Stimulated activated CD4-positive, alpha-beta T cell treated with anti-CD3 and anti-CD28 coated beads, Interleukin-1b, Interleukin-23, amount 100 ng/mL, for 4 hours (primary cell): ENCODE measurements around the gene AP1G2.

Source experiments
- DNase-seq, 2 donors: peaks; one replicate each; pipeline ENCODE4 v3.0.0-alpha.2; 2020; ENCODE audit warnings: low read depth in 2 of 2

AP1G2 gene

GRCh38 chr14:23557521-23557920, 10.1 kb downstream of the AP1G2 start:
- DNase-seq: no peak

GRCh38 chr14:23556700-23557440, 10.7 kb downstream of the AP1G2 start:
- DNase-seq: no peak

- peak; percentile 84 to 90 for DNase-seq
Observed at GRCh38 chr14:23555882-23556699, 11.5 kb downstream of the AP1G2 start, which contains the start of gene THTPA. Gene THTPA, plus strand, starts transcription at chr14:23556271. Its CDS starts 487 bp downstream, at chr14:23556758.

GRCh38 chr14:23555533-23555881, 12.1 kb downstream of the AP1G2 start:
- no peak for DNase-seq

- DNase-seq: peak; percentile 77 to 82
Observed at GRCh38 chr14:23551266-23552028, 16.1 kb downstream of the AP1G2 start, which contains the start of gene ZFHX2. Gene ZFHX2, minus strand, starts transcription at chr14:23551765. Its CDS starts 16,440 bp downstream, at chr14:23535325.

- no peak for DNase-seq
Observed at GRCh38 chr14:23550812-23551265, 16.8 kb downstream of the AP1G2 start.

GRCh38 chr14:23550131-23550811, 17.3 kb downstream of the AP1G2 start:
- no peak for DNase-seq

- no peak for DNase-seq
Observed at GRCh38 chr14:23548351-23549318, 19.0 kb downstream of the AP1G2 start.

GRCh38 chr14:23547924-23548323, 19.7 kb downstream of the AP1G2 start:
- no peak for DNase-seq

- no peak for DNase-seq
Observed at GRCh38 chr14:23546450-23547035, 21.0 kb downstream of the AP1G2 start.

- DNase-seq: no peak
Observed at GRCh38 chr14:23545740-23546365, 21.7 kb downstream of the AP1G2 start.

GRCh38 chr14:23544511-23545447, 22.8 kb downstream of the AP1G2 start:
- DNase-seq: no peak

GRCh38 chr14:23543403-23543802, 24.2 kb downstream of the AP1G2 start:
- no peak for DNase-seq

GRCh38 chr14:23542261-23542660, 25.3 kb downstream of the AP1G2 start:
- DNase-seq: no peak

GRCh38 chr14:23540141-23540469, 27.5 kb downstream of the AP1G2 start:
- DNase-seq: no peak

GRCh38 chr14:23539248-23540140, 28.1 kb downstream of the AP1G2 start:
- no peak for DNase-seq

- DNase-seq: no peak
Observed at GRCh38 chr14:23538785-23539184, 28.8 kb downstream of the AP1G2 start.
